NCI-H2029 (cell line): ENCODE results near the gene TSPO2.

Experiments
- DNase-seq: peaks from one replicate; lab custom pipeline; 2025; lab: John Stamatoyannopoulos, UW

Gene TSPO2

GRCh38 chr6:41075651-41076626, 33.7 kb downstream of the TSPO2 start:
- DNase-seq: no peak

DNA sequence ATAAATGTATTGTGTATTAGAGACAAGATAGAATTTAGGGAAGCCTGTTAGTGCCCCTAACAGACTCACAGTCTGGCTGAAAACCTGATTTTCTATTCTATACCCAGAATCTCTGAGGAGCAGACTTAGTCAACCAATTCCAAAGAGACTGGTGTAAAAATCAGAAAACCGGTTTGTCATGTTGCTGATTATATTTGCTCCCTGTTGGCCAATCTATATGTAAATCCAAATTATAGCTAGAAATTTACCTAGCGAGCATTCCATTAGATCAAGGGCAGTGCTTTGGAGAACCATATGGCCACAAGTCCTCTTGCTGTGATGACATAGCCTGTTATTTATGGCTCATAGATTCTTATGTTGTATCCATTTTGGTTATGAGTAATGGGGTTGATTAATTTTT, 35.3 kb downstream of the TSPO2 start:
- no peak for DNase-seq

DNA sequence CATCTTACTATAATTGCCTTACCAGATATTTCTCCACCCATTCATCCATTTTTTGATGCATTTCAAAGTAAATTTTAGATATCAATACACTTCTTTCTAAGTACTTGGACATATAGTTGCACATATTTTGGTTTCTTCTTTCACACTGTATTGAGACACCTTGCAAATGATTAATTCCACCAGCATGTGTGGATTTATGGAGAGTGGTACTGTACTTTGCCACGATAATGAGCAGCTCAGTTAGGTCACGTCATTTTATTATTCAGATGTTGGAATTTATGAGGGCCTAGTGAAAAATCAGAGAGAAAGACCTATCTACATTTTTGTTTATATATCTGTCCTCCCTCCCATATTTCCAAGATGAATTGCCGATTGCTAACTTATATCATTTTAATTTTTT, 35.8 kb downstream of the TSPO2 start:
- DNase-seq: no peak

DNA sequence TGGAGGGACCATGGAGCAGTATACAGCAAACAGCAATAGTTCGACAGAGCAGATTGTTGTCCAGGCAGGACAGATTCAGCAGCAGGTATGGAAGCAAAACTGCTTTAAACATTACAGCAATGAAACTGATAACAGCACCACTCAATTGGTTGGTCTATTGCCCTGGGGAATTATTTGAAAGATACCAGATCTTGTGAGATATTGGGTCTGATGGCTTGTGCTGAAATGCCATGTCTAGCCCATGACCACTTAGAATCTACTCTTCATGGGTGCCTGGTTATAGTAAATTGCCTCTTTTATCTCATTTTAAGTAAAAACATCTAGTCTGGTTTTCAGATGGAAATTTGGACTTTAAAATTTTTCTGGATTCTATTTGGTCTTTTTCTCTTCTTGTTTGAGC, 36.8 kb downstream of the TSPO2 start:
- no peak for DNase-seq

- DNase-seq: no peak
Measured at GRCh38 chr6:41080621-41081020, 38.4 kb downstream of the TSPO2 start.

DNA sequence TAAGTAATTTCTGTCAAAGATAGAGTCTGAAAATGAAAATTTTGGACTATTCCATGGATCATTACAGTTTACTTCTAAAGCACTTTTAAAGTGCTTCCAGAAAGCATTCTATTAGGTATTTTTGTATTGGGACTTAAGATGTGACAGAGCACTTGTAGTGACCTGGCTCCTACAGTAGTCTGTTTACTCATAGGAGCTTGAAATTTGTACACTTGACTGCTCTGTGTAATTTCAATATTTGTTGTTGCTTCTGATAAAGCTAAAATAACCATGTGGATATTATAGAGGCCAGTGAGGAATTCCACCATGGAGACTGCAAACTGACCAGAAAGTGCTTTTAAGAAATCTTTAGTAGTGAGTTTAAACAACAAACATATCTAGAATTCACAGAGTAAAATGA, 40.8 kb downstream of the TSPO2 start:
- DNase-seq: no peak

- DNase-seq: no peak
Measured at GRCh38 chr6:41085182-41085581, 42.9 kb downstream of the TSPO2 start.

- no peak for DNase-seq
Measured at GRCh38 chr6:41088451-41088850, 46.2 kb downstream of the TSPO2 start.

DNA sequence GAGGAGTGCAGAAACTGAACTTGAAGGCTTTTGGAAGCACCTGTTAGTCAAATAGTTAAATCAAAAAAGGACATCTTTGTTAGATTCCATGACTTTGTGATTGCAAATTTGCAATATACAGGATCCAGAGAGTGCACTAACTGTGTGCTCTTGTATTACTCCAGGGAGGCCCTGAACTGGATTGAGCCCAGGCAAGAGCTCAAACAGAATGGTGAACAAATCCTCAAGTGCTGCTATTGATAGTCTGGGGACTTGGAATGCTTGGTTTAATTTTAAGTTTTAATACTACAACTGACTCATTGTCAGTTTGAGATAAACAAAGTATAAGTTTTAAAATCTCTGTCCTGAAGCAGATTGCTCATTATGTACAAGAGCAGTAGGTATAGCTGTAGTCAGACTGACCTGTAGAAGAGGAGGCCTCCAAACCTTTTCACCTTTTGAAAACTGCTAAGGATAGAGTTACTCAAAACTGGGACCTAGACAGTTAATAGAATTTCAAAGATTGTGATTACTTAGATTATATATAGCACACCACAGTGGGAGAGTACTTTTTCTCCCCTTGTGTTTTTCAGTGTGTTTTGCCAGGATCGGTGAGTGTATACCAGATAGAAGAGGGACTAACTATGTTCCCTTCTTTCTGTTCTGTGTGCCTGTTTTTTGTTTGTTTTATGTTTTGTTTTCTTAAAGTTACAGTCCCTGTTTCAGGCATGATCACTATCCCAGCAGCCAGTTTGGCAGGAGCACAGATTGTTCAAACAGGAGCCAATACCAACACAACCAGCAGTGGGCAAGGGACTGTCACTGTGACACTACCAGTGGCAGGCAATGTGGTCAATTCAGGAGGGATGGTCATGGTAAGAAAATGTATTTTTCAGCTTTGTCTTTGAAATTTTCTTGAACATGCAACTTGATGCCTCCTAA, 48.8 kb downstream of the TSPO2 start:
- DNase-seq: no peak

- peak; percentile 28 for DNase-seq
Measured at GRCh38 chr6:41092421-41093140, 50.3 kb downstream of the TSPO2 start.

GRCh38 chr6:41093729-41094128, 51.5 kb downstream of the TSPO2 start:
- no peak for DNase-seq
